ENCODE data around the gene INPP5E.

DNA sequence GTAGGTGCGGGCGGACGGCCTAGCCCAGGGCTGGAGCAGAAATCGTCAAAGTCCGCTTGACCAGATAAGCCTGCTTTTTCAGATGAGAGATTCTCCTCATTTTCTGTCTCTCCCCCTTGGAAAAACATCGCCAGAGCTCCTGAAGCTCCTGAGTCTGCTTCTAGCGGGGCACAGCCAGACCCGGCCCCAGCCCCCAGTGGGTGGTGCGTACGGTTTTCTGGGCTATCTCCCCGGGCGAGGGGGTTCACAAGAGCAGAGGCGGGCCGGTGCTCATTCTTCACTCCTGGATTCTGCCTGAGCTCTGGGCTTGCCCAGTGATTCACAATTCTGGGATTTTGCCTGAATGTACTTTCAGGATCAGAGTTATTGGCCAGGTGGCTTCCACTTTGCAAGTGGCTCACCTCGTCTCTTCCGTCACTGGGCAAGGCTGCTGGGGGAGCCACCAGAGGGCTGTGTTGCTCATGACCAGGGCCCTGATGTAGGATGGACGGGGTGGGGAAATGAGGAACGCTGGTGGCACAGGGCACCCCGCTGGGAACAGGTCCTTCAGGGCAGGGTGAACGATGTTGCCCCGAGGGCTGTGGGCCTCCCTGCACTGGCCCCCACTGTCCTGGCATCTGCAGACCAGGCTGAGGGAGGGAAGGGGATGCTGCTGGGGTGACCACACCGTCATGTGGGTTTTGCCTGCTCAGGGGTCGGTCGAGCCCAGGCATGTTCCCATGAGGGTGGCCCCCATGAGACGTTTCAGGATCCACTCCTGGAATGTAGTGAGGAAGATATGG lies 36.9 kb upstream of the INPP5E start:
- no peak for TF ChIP-seq EZH2phosphoT487 (IDR thresholded peaks at IDR 0.05; ENCODE audit: borderline replicate concordance)
- TF ChIP-seq, protein P1, sequence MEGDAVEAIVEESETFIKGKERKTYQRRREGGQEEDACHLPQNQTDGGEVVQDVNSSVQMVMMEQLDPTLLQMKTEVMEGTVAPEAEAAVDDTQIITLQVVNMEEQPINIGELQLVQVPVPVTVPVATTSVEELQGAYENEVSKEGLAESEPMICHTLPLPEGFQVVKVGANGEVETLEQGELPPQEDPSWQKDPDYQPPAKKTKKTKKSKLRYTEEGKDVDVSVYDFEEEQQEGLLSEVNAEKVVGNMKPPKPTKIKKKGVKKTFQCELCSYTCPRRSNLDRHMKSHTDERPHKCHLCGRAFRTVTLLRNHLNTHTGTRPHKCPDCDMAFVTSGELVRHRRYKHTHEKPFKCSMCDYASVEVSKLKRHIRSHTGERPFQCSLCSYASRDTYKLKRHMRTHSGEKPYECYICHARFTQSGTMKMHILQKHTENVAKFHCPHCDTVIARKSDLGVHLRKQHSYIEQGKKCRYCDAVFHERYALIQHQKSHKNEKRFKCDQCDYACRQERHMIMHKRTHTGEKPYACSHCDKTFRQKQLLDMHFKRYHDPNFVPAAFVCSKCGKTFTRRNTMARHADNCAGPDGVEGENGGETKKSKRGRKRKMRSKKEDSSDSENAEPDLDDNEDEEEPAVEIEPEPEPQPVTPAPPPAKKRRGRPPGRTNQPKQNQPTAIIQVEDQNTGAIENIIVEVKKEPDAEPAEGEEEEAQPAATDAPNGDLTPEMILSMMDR (conservative IDR thresholded peaks at IDR 0.05; ENCODE audit: low read length): no peak
